ENCODE results near the gene ZNF358.

Gene ZNF358

GRCh38 chr19:7539827-7540425 is 24.0 kb downstream of the ZNF358 start:
- no peak for DNase-seq

GRCh38 chr19:7540761-7541474 is 25.0 kb downstream of the ZNF358 start:
- DNase-seq, result no peak

GRCh38 chr19:7541475-7541824 is 25.5 kb downstream of the ZNF358 start:
- no peak for DNase-seq

- no peak for DNase-seq
Measured at GRCh38 chr19:7541828-7542443, 26.0 kb downstream of the ZNF358 start.

GRCh38 chr19:7542556-7543348 is 26.8 kb downstream of the ZNF358 start:
- DNase-seq, result no peak

- DNase-seq, result no peak
Measured at GRCh38 chr19:7544626-7545025, 28.7 kb downstream of the ZNF358 start.

- DNase-seq, result no peak
Measured at GRCh38 chr19:7545300-7545699, 29.4 kb downstream of the ZNF358 start.

GRCh38 chr19:7545904-7546303 is 30.0 kb downstream of the ZNF358 start:
- no peak for DNase-seq

GRCh38 chr19:7547159-7547558 is 31.3 kb downstream of the ZNF358 start:
- no peak for DNase-seq

GRCh38 chr19:7549429-7550148 is 33.7 kb downstream of the ZNF358 start:
- no peak for DNase-seq

- no peak for DNase-seq
Measured at GRCh38 chr19:7550169-7550770, 34.4 kb downstream of the ZNF358 start.

- DNase-seq, result peak; percentile 72
Measured at GRCh38 chr19:7550987-7551761, 35.3 kb downstream of the ZNF358 start.

- DNase-seq, result no peak
Measured at GRCh38 chr19:7552781-7553180, 36.9 kb downstream of the ZNF358 start.

GRCh38 chr19:7554565-7554964 is 38.7 kb downstream of the ZNF358 start:
- DNase-seq, result no peak

GRCh38 chr19:7554990-7555864 is 39.3 kb downstream of the ZNF358 start:
- no peak for DNase-seq

GRCh38 chr19:7556696-7557315 is 40.9 kb downstream of the ZNF358 start:
- DNase-seq, result no peak

GRCh38 chr19:7558667-7559066 is 42.8 kb downstream of the ZNF358 start:
- no peak for DNase-seq

GRCh38 chr19:7559102-7559501 is 43.2 kb downstream of the ZNF358 start:
- DNase-seq, result no peak

GRCh38 chr19:7560255-7560654 is 44.4 kb downstream of the ZNF358 start:
- no peak for DNase-seq

GRCh38 chr19:7561325-7561724 is 45.4 kb downstream of the ZNF358 start:
- no peak for DNase-seq
